K562 (cell line): ENCODE data around the gene VENTX. TPM values are rescaled to one million over a fixed set of nuclear protein-coding genes. Genes with fewer than 3 reads are reported as not detected.

Experiments used
- ATAC-seq: fragments of 200-7000 bp; cut with Tn5 transposase; 3 replicates; pipeline ENCODE4 v1.9.1; 2020; ENCODE audit warnings: moderate library complexity
- BruUV-seq: library from RNA; stranded (reverse); fragments of 400-500 nt; replicated peaks from 2 replicates; lab custom pipeline; 2021; lab: Mats Ljungman, UMichigan
- CTCF ChIA-PET: fragments of 300-600 bp; formaldehyde crosslinking; extraction: SDS; loops from one replicate; lab custom pipeline; 2021; ENCODE audit warnings: low intra/inter-chr PET ratio; lab: Yijun Ruan, JAX
- POLR2A ChIA-PET: fragments of 300-600, 350-650 bp; sonication (Branson Sonifier 250); formaldehyde crosslinking; extraction: SDS; loops from one replicate; lab custom pipeline; 2021; ENCODE audit warnings: antibody characterized with exemption, inconsistent platforms; lab: Yijun Ruan, JAX
- DNase-seq, 4 experiments: peaks; one replicate each; pipeline versions ENCODE4 v3.0.0 to v3.0.0-alpha.2; 2011 to 2018; ENCODE audit warnings: low spot score in 3 of 4, mixed read lengths in 3 of 4; ENCODE audit errors: extremely low read depth in 1 of 4
- FAIRE-seq: peaks from 2 replicates; lab custom pipeline; 2011; peaks lifted over from hg19 to GRCh38; lab: Jason Lieb, UNC
- H2AFZ ChIP-seq: 2 replicates; pipeline ENCODE4 v1.6.0; 2011; ENCODE audit warnings: low read depth, low read length, control low read depth, inconsistent platforms
- H3K27ac ChIP-seq: fragments of 200-600 bp; 3 replicates; pipeline ENCODE4 v1.8.0; 2011; ENCODE audit warnings: low read depth, mild to moderate bottlenecking, control low read depth, inconsistent platforms, low read length, moderate library complexity, mixed read lengths; ENCODE audit errors: extremely low read depth
- H3K27me3 ChIP-seq, 2 experiments: fragments of 300-600 bp in 1 of 2; 2 replicates in 1 of 2; 3 replicates in 1 of 2; pipeline versions ENCODE4 v1.6.0 to v1.8.0; 2011; ENCODE audit warnings: inconsistent platforms in 2 of 2, low read length in 2 of 2, mild to moderate bottlenecking in 1 of 2, mixed read lengths in 1 of 2, moderate library complexity in 1 of 2; ENCODE audit not compliant: control insufficient read depth in 2 of 2, insufficient read depth in 2 of 2
- H3K36me3 ChIP-seq: fragments of 300-600 bp; 3 replicates; pipeline ENCODE4 v1.8.0; 2011; ENCODE audit warnings: mild to moderate bottlenecking, low read length, inconsistent platforms; ENCODE audit not compliant: control insufficient read depth, insufficient read depth
- H3K4me1 ChIP-seq, 2 experiments: fragments of 200-600 bp in 1 of 2; replicated peaks in 1 of 2; 2 replicates in 1 of 2; 3 replicates in 1 of 2; pipeline versions ENCODE4 v1.5.1 to v1.8.0; 2011; ENCODE audit warnings: inconsistent platforms in 2 of 2, low read length in 2 of 2, mild to moderate bottlenecking in 1 of 2, mixed read lengths in 1 of 2, moderate library complexity in 1 of 2; ENCODE audit not compliant: control insufficient read depth in 2 of 2, insufficient read depth in 2 of 2
- H3K4me2 ChIP-seq: 2 replicates; pipeline ENCODE4 v1.6.1; 2011; ENCODE audit warnings: low read length, control low read depth, inconsistent platforms, mixed read lengths; ENCODE audit not compliant: insufficient read depth
- H3K4me3 ChIP-seq: fragments of 200-600 bp; sonication (generic), shearing (Covaris generic); 2 replicates; pipeline ENCODE4 v1.5.1; 2016; ENCODE audit warnings: control low read depth, inconsistent platforms
- H3K79me2 ChIP-seq: fragments of 200-600 bp; 3 replicates; pipeline ENCODE4 v1.8.0; 2011; ENCODE audit warnings: low read length, inconsistent platforms; ENCODE audit not compliant: control insufficient read depth, insufficient read depth
- H3K9ac ChIP-seq, 2 experiments: 2 replicates each; pipeline versions ENCODE4 v1.6.0 to v1.6.1; 2011; ENCODE audit warnings: low read depth in 2 of 2, low read length in 2 of 2, control low read depth in 1 of 2, inconsistent platforms in 1 of 2, mild to moderate bottlenecking in 1 of 2, mixed read lengths in 1 of 2; ENCODE audit not compliant: insufficient read depth in 1 of 2
- H3K9me1 ChIP-seq: one replicate; pipeline ENCODE4 v1.6.0; 2011; ENCODE audit warnings: inconsistent platforms, mild to moderate bottlenecking, low read length, moderate library complexity; ENCODE audit not compliant: control insufficient read depth, insufficient read depth
- H3K9me3 ChIP-seq: replicated peaks from 2 replicates; pipeline ENCODE4 v1.5.1; 2011; ENCODE audit warnings: low read depth, low read length, inconsistent platforms; ENCODE audit not compliant: control insufficient read depth, insufficient read depth
- H4K20me1 ChIP-seq: replicated peaks from 2 replicates; pipeline ENCODE4 v1.6.1; 2011; ENCODE audit warnings: low read length, inconsistent platforms, mixed read lengths; ENCODE audit not compliant: control insufficient read depth, insufficient read depth
- ATF3 ChIP-seq, 2 experiments: fragments of 450-650 bp in 1 of 2; sonication (generic) in 1 of 2; formaldehyde crosslinking in 1 of 2; IDR thresholded peaks in 1 of 2; conservative IDR thresholded peaks in 1 of 2; 2 replicates each; pipeline versions ENCODE4 v1.6.1 to v1.8.1; 2016 to 2023; ENCODE audit warnings: mild to moderate bottlenecking in 2 of 2, moderate library complexity in 2 of 2, inconsistent platforms in 1 of 2, missing genetic modification reagents in 1 of 2
- BRD4 ChIP-seq: fragments of 200-600 bp; sonication (generic); IDR thresholded peaks from 2 replicates; pipeline ENCODE4 v1.6.1; 2017; ENCODE audit warnings: inconsistent platforms
- CEBPB ChIP-seq: fragments of 450-650 bp; IDR thresholded peaks from 2 replicates; pipeline ENCODE4 v1.6.1; 2016; ENCODE audit warnings: missing genetic modification characterization, missing compliant biosample characterization
- JUN ChIP-seq, 2 experiments: sonication (generic) in 1 of 2; formaldehyde crosslinking in 1 of 2; IDR thresholded peaks; 2 replicates each; pipeline versions ENCODE4 v1.6.1 to v1.8.0; 2012 to 2022; ENCODE audit warnings: borderline replicate concordance in 2 of 2, mild to moderate bottlenecking in 2 of 2, improper control_type of control experiment in 1 of 2, low read depth in 1 of 2, low read length in 1 of 2, missing genetic modification reagents in 1 of 2
- NR2C1 ChIP-seq, 2 experiments: fragments of 450-650 bp; IDR thresholded peaks; 2 replicates each; pipeline ENCODE4 v1.6.1; 2017; ENCODE audit warnings: mild to moderate bottlenecking in 2 of 2, antibody characterized with exemption in 1 of 2, inconsistent platforms in 1 of 2, missing compliant biosample characterization in 1 of 2, missing genetic modification characterization in 1 of 2
- RNF2 ChIP-seq: sonication (generic); IDR thresholded peaks from 2 replicates; pipeline ENCODE4 v1.6.1; 2016
- TOE1 ChIP-seq, 2 experiments: fragments of 450-650 bp in 1 of 2; sonication (generic) in 1 of 2; formaldehyde crosslinking in 1 of 2; IDR thresholded peaks; 2 replicates each; pipeline versions ENCODE4 v1.7.1 to v1.8.0; 2016 to 2022; ENCODE audit warnings: borderline replicate concordance in 2 of 2, mild to moderate bottlenecking in 2 of 2, antibody characterized with exemption in 1 of 2, inconsistent platforms in 1 of 2, low read depth in 1 of 2, missing genetic modification reagents in 1 of 2, moderate library complexity in 1 of 2
- ZNF41 ChIP-seq: fragments of 250-450 bp; sonication (Bioruptor Pico); conservative IDR thresholded peaks from 2 replicates; pipeline ENCODE4 v1.4.0; 2020; ENCODE audit warnings: mild to moderate bottlenecking
- WGBS: fragments of 100-300 bp; shearing (Covaris generic); methylation state at CpG from one replicate; pipeline ENCODE4 v1.1.6; 2016; ENCODE audit warnings: low coverage, mixed read lengths; ENCODE audit not compliant: insufficient coverage; ENCODE audit errors: missing lambda C conversion rate; 5-methylcytosine and 5-hydroxymethylcytosine counted together
- in situ Hi-C: fragments of 300-500 bp; cut with MboI; formaldehyde crosslinking; loops from 4 replicates; pipeline ENCODE4 v1.15.0; 2018; ENCODE audit warnings: inconsistent platforms, mixed read lengths
- intact Hi-C: fragments of 100-400 bp; cut with micrococcal nuclease; formaldehyde crosslinking; loops from 2 replicates; pipeline ENCODE4 v1.14.2; 2022
- polyA plus RNA-seq, 8 experiments: library from polyadenylated mRNA; depleted of rRNA in 4 of 8; stranded (reverse) in 5 of 8; unstranded in 3 of 8; fragments of >200 nt; fragmentation: Nextera tagmentation in 2 of 8; fragmentation: Illumina TruSeq in 1 of 8; extraction: Ambion mirVana in 2 of 8; extraction: Trizol in 1 of 8; gene quantifications; 2 replicates each; pipeline versions ENCODE4 v1.2.1 to v1.2.3, GENCODE V29; 2011 to 2014; ENCODE audit warnings: inconsistent platforms in 1 of 8, missing spikeins in 1 of 8
- total RNA-seq, 7 experiments: library from RNA; depleted of rRNA in 6 of 7; stranded (reverse); fragments of >200 nt in 6 of 7; fragmentation: Illumina TruSeq in 2 of 7; extraction: Trizol in 2 of 7; gene quantifications; 2 replicates each; pipeline versions ENCODE4 v1.2.1 to v1.2.3, GENCODE V29; 2011 to 2021; ENCODE audit warnings: low replicate concordance in 1 of 7
- TF ChIP-seq, protein P1 (sequence below): fragments of 150-350 bp; conservative IDR thresholded peaks from 2 replicates; pipeline ENCODE4 v1.6.1; 2014; ENCODE audit warnings: low read length

Gene VENTX
- total and polyA plus RNA-seq, 9 of the 15 experiments (the other 6 are each of a cell fraction or from before 2014, with no cell fraction given) = 0.07 to 0.70 (median 0.20) TPM; not detected in 1

GRCh38 chr10:133200621-133201031 lies 37.0 kb upstream of the VENTX start:
- no peaks in the 10 kb centered on the region for H3K36me3 ChIP-seq
- no peaks in the 10 kb centered on the region for H3K79me2 ChIP-seq
- no peak overlapping the region for H3K9ac ChIP-seq
- in situ Hi-C loops (no loop called here), intact Hi-C loops (no loop called here)
- no TSS peak for BruUV-seq
- no peak overlapping the region for H3K4me3 ChIP-seq
- no peak overlapping the region for H2AFZ ChIP-seq
- ChIA-PET CTCF (interaction anchor here (0.8 kb wide), 1 partner anchor 24 kb away, joined by 4 read pairs; no protein-coding TSS in a partner anchor), POLR2A (interaction anchor here (1.2 kb wide), 1 partner anchor 16 kb away, joined by 4 read pairs; no protein-coding TSS in a partner anchor)
- H3K27me3 ChIP-seq = peaks cover 16 to 76% of the 10 kb centered on the region in 2 experiments; a peak in 4 of 5 replicates
- H4K20me1 ChIP-seq = no peaks in the 10 kb centered on the region
- no peak overlapping the region for H3K4me2 ChIP-seq
- WGBS = 23% methylated on average over 5 of the region's 15 CpGs
- ATAC-seq = no peak
- no peak for FAIRE-seq
- H3K9me3 ChIP-seq = no peaks in the 10 kb centered on the region
- no peaks in the 10 kb centered on the region for H3K9me1 ChIP-seq
- H3K27ac ChIP-seq = no peak overlapping the region
- peaks cover 0 to 85% of the 10 kb centered on the region in 2 experiments; a peak in 2 of 5 replicates for H3K4me1 ChIP-seq
- DNase-seq = no peak
- TF ChIP-seq, protein P1, sequence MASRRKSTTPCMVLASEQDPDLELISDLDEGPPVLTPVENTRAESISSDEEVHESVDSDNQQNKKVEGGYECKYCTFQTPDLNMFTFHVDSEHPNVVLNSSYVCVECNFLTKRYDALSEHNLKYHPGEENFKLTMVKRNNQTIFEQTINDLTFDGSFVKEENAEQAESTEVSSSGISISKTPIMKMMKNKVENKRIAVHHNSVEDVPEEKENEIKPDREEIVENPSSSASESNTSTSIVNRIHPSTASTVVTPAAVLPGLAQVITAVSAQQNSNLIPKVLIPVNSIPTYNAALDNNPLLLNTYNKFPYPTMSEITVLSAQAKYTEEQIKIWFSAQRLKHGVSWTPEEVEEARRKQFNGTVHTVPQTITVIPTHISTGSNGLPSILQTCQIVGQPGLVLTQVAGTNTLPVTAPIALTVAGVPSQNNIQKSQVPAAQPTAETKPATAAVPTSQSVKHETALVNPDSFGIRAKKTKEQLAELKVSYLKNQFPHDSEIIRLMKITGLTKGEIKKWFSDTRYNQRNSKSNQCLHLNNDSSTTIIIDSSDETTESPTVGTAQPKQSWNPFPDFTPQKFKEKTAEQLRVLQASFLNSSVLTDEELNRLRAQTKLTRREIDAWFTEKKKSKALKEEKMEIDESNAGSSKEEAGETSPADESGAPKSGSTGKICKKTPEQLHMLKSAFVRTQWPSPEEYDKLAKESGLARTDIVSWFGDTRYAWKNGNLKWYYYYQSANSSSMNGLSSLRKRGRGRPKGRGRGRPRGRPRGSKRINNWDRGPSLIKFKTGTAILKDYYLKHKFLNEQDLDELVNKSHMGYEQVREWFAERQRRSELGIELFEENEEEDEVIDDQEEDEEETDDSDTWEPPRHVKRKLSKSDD = no peak
- TF ChIP-seq CEBPB (tag) (no peak), BRD4 (no peak), NR2C1 (IDR thresholded peaks at IDR 0.05) (no peak), NR2C1 (tag; IDR thresholded peaks at IDR 0.05) (no peak), ZNF41 (CRISPR knock-in tag) (no peak), RNF2 (no peak), JUN (IDR thresholded peaks at IDR 0.05; ENCODE audit: borderline replicate concordance, low read depth, low read length) (no peak), JUN (CRISPR knock-in tag; IDR thresholded peaks at IDR 0.05; ENCODE audit: borderline replicate concordance) (no peak), TOE1 (IDR thresholded peaks at IDR 0.05; ENCODE audit: borderline replicate concordance) (no peak), TOE1 (CRISPR knock-in tag; IDR thresholded peaks at IDR 0.05; ENCODE audit: borderline replicate concordance, low read depth) (no peak), ATF3 (IDR thresholded peaks at IDR 0.05) (no peak), ATF3 (CRISPR knock-in tag; conservative IDR thresholded peaks at IDR 0.05) (no peak)
